Spleen (tissue), 11 donors: ENCODE data around the gene MYBPC1. TPM values are rescaled to one million over a fixed set of nuclear protein-coding genes. Genes with fewer than 3 reads are reported as not detected.
"Not testable (repeated sequence)": the region's sequence is repeated elsewhere in the genome, so short reads cannot be mapped to it uniquely, and the experiment has no call there.

ENCODE experiments used
- DNase-seq: peaks from one replicate; pipeline ENCODE4 v3.0.0-alpha.2; 2020
- H3K27ac ChIP-seq, 8 donors: fragments of 200-600 bp; sonication (generic) in 7 of 8; 1 replicate in 4 of 8; 2 replicates in 4 of 8; pipeline versions ENCODE4 v1.5.0 to v1.8.0; 2016 to 2021; ENCODE audit warnings: inconsistent platforms in 4 of 8, mild to moderate bottlenecking in 4 of 8, moderate library complexity in 1 of 8
- H3K27me3 ChIP-seq, 7 donors: fragments of 200-600 bp; sonication (generic) in 6 of 7; replicated peaks in 1 of 7; 1 replicate in 4 of 7; 2 replicates in 3 of 7; pipeline versions ENCODE4 v1.5.0 to v1.8.0; 2016 to 2021; ENCODE audit warnings: inconsistent platforms in 3 of 7, mild to moderate bottlenecking in 1 of 7
- H3K36me3 ChIP-seq, 6 donors: fragments of 200-600 bp; sonication (generic) in 5 of 6; 1 replicate in 4 of 6; 2 replicates in 2 of 6; pipeline versions ENCODE4 v1.5.0 to v1.8.0; 2016 to 2021; ENCODE audit warnings: inconsistent platforms in 2 of 6
- H3K4me1 ChIP-seq, 6 donors: fragments of 200-600 bp; sonication (generic) in 5 of 6; 1 replicate in 3 of 6; 2 replicates in 3 of 6; pipeline versions ENCODE4 v1.5.0 to v1.8.0; 2016 to 2021; ENCODE audit warnings: inconsistent platforms in 3 of 6
- H3K4me3 ChIP-seq, 8 donors: fragments of 200-600 bp; sonication (generic) in 7 of 8; 1 replicate in 4 of 8; 2 replicates in 4 of 8; pipeline versions ENCODE4 v1.5.0 to v1.8.0; 2016 to 2021; ENCODE audit warnings: inconsistent platforms in 4 of 8, mild to moderate bottlenecking in 4 of 8, moderate library complexity in 2 of 8
- H3K9me3 ChIP-seq, 8 donors: fragments of 200-600 bp; sonication (generic) in 7 of 8; 1 replicate in 4 of 8; 2 replicates in 4 of 8; pipeline versions ENCODE4 v1.5.0 to v1.8.0; 2016 to 2021; ENCODE audit warnings: inconsistent platforms in 4 of 8
- CTCF ChIP-seq, 11 experiments: fragments of 200-600 bp in 7 of 11; fragments of 450-650 bp in 4 of 11; sonication (generic) in 4 of 11; IDR thresholded peaks in 8 of 11; conservative IDR thresholded peaks in 3 of 11; 1 replicate in 7 of 11; 2 replicates in 4 of 11; pipeline versions ENCODE4 v1.4.0 to v1.8.0; 2016 to 2021; ENCODE audit warnings: antibody characterized with exemption in 11 of 11, inconsistent platforms in 4 of 11, mild to moderate bottlenecking in 1 of 11
- POLR2A ChIP-seq, 3 donors: fragments of 450-650 bp; IDR thresholded peaks; one replicate each; pipeline ENCODE4 v1.5.1; 2017; ENCODE audit warnings: antibody characterized with exemption in 3 of 3, mild to moderate bottlenecking in 1 of 3
- POLR2AphosphoS5 ChIP-seq, 3 donors: sonication (generic); formaldehyde crosslinking; IDR thresholded peaks; one replicate each; pipeline ENCODE4 v1.5.1; 2017; ENCODE audit warnings: antibody characterized with exemption in 3 of 3
- WGBS, 5 donors: extraction: QIAGEN DNeasy Blood & Tissue Kit in 3 of 5; methylation state at CpG; one replicate each; pipeline versions ENCODE4 v1.1.5 to v1.1.7; 2013 to 2018; 5-methylcytosine and 5-hydroxymethylcytosine counted together
- intact Hi-C: fragments of 100-400 bp; cut with DNase I; formaldehyde crosslinking; loops from one replicate; pipeline ENCODE4 v1.15.0; 2023; ENCODE audit warnings: low total_unique reads
- polyA plus RNA-seq, 3 donors: library from polyadenylated mRNA; stranded (reverse); fragments of 200-250 nt; gene quantifications; one replicate each; pipeline ENCODE4 v1.2.1, GENCODE V29; 2013
- small RNA-seq, 4 donors: library from RNA; depleted of rRNA; stranded (forward); fragments of <200 nt; gene quantifications; one replicate each; pipeline ENCODE3, GENCODE V24; 2016
- total RNA-seq, 7 donors: library from RNA; depleted of rRNA in 3 of 7; stranded (reverse); fragments of >200 nt in 3 of 7; fragmentation: NEBNext Ultra II Directional in 4 of 7; extraction: Animal tissue kit (Norgen Biotek cat#: 25700) in 4 of 7; gene quantifications; one replicate each; pipeline versions ENCODE4 v1.1.0 to v1.2.1, GENCODE V29; 2016 to 2021
- donor health status: healthy with polysubstance abuse.
- donor health status: DM: no; HTN: no; CAD: no; lungs with moderate emphysema.
- donor health status: DM: no; HTN: no; CAD: no.
- donor health status: Bipolar disorder and iron deficiency.
- donor health status: healthy.
- donor health status: DM: no; HTN: no; CAD: no.
- donor health status: DM: yes; HTN: yes; CAD: no.

MYBPC1 gene
- total and polyA plus RNA-seq, 10 donors: 0.06 to 2.7 (median 0.66) TPM; not detected in 4

- no peaks in the 10 kb centered on the region for H3K4me1 ChIP-seq
- H3K27ac ChIP-seq: no peak overlapping the region
- no peaks in the 10 kb centered on the region for H3K9me3 ChIP-seq
- TF ChIP-seq POLR2A (IDR thresholded peaks at IDR 0.05) (no peak), CTCF (IDR thresholded peaks at IDR 0.05 in 8 of 11, conservative IDR thresholded peaks at IDR 0.05 in 3 of 11) (no peak), POLR2AphosphoS5 (IDR thresholded peaks at IDR 0.05) (no peak)
- peaks cover 0 to 99% (median 18%) of the 10 kb centered on the region in 6 donors for H3K36me3 ChIP-seq
- no peaks in the 10 kb centered on the region for H3K27me3 ChIP-seq
- DNase-seq: no peak
- no peak overlapping the region for H3K4me3 ChIP-seq
- intact Hi-C loops: no loop called here
Observed at GRCh38 chr12:101729842-101730241, 135.1 kb downstream of the MYBPC1 start.

- no peak for TF ChIP-seq POLR2A (IDR thresholded peaks at IDR 0.05)
- TF ChIP-seq CTCF (IDR thresholded peaks at IDR 0.05 in 8 of 11, conservative IDR thresholded peaks at IDR 0.05 in 3 of 11): no peak
- no peak for TF ChIP-seq POLR2AphosphoS5 (IDR thresholded peaks at IDR 0.05)
- Histone ChIP-seq H3K27ac (no peak overlapping the region), H3K27me3 (no peaks in the 10 kb centered on the region), H3K4me3 (no peak overlapping the region), H3K36me3 (peaks cover 0 to 92% (median 10%) of the 10 kb centered on the region in 6 donors), H3K9me3 (no peaks in the 10 kb centered on the region), H3K4me1 (no peaks in the 10 kb centered on the region)
- 60 to 68% (median 66%) methylated on average over 1 of the region's 1 CpG for WGBS, 5 donors
- intact Hi-C loops: no loop called here
- no peak for DNase-seq
Observed at GRCh38 chr12:101732318-101732717, 137.5 kb downstream of the MYBPC1 start.

DNA sequence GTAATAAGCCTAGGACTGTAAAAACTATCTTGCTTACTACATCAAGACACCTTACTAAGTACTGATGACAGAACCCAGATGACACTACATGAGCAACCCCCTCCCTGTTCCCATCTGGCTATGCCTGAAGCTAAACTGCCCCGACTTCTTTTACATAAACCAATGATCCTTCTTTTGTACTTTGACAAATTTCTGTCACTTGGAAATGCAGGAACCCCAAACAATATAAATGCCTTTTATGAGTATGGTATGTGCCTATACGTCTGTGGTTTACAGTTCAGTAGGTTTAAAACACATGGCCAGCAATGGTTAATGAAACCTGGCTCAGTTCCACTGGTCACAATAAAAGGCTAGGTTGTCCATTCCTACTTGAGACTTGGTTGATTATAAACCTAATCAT lies 138.4 kb downstream of the MYBPC1 start:
- Histone ChIP-seq H3K36me3 (peaks cover 0 to 92% (median 10%) of the 10 kb centered on the region in 6 donors), H3K27me3 (no peaks in the 10 kb centered on the region), H3K4me3 (no peak overlapping the region), H3K4me1 (no peaks in the 10 kb centered on the region), H3K9me3 (no peaks in the 10 kb centered on the region), H3K27ac (no peak overlapping the region)
- TF ChIP-seq POLR2A (IDR thresholded peaks at IDR 0.05) (no peak), CTCF (IDR thresholded peaks at IDR 0.05 in 8 of 11, conservative IDR thresholded peaks at IDR 0.05 in 3 of 11) (no peak), POLR2AphosphoS5 (IDR thresholded peaks at IDR 0.05) (no peak)
- DNase-seq: no peak
- intact Hi-C loops: no loop called here
- WGBS, 5 donors: 87 to 92% (median 90%) methylated on average over 2 of the region's 2 CpGs

DNA sequence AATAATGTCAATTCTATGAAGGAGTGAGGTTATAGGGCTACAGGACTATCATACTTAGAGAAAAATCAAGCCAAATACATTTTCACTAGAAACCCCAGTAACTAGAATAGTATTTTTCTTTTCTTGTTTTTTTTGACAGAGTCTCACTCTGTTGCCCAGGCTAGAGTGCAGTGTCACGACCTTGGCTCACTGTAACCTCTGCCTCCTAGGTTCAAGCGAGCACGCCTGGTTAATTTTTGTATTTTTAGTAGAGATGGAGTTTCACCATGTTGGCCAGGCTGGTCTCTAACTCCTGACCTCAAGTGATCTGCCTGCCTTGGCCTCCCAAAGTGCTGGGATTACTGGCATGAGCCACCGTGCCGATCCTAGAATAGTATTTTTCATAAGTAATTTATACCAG lies 139.7 kb downstream of the MYBPC1 start:
- H3K27me3 ChIP-seq, H3K27ac ChIP-seq, intact Hi-C loops, H3K4me1 ChIP-seq, DNase-seq, H3K4me3 ChIP-seq, H3K9me3 ChIP-seq: not testable (repeated sequence)
- 93 to 96% (median 93%) methylated on average over 5 of the region's 5 CpGs for WGBS, 5 donors
- H3K36me3 ChIP-seq: peaks cover 0 to 92% (median 20%) of the 10 kb centered on the region in 6 donors

Small RNA genes lying within 50 kb of the gene (small RNA-seq; reads per million reads assigned to genes)
- gene RNY1P16: 0 reads per million in 4 donors

Other genes with a start within 250 kb of the MYBPC1 start
- 10 to 100 TPM; 37.1 to 64.9 (median 46.2) TPM for gene ARL1, start 187.2 kb upstream of the MYBPC1 start, total RNA-seq
- 10 to 100 TPM; 12.3 to 20.0 (median 19.6) TPM for gene ARL1, start 187.2 kb upstream of the MYBPC1 start, polyA plus RNA-seq
- 100 to 1,000 TPM in 4 of 7 donors, 10 to 100 TPM in 3; 64.5 to 172 (median 102) TPM for gene SPIC, start 119.6 kb upstream of the MYBPC1 start, total RNA-seq
- 10 to 100 TPM in 2 of 3 donors, 1 to 10 TPM in 1; 6.7 to 35.7 (median 11.6) TPM for gene SPIC, start 119.6 kb upstream of the MYBPC1 start, polyA plus RNA-seq
- gene CHPT1, start 102.7 kb downstream of the MYBPC1 start, total RNA-seq: 100 to 1,000 TPM in 2 of 7 donors, 10 to 100 TPM in 5; 42.4 to 115 (median 47.8) TPM
- 10 to 100 TPM; 26.8 to 34.3 (median 30.4) TPM for gene CHPT1, start 102.7 kb downstream of the MYBPC1 start, polyA plus RNA-seq
- 1 to 10 TPM in 2 of 7 donors, under 1 TPM in 5; 0.23 to 3.5 (median 0.39) TPM for gene SYCP3, start 144.5 kb downstream of the MYBPC1 start, total RNA-seq
- under 1 TPM; 0.23 to 0.64 (median 0.48) TPM for gene SYCP3, start 144.5 kb downstream of the MYBPC1 start, polyA plus RNA-seq
- gene GNPTAB, start 236.0 kb downstream of the MYBPC1 start, total RNA-seq: 10 to 100 TPM; 40.3 to 90.8 (median 49.9) TPM
- 10 to 100 TPM in 2 of 3 donors, 1 to 10 TPM in 1; 9.3 to 14.3 (median 12.6) TPM for gene GNPTAB, start 236.0 kb downstream of the MYBPC1 start, polyA plus RNA-seq